Cardiac muscle cell (in vitro differentiated cells and primary cell): Measurements from ENCODE around the gene ALOX12B. TPM values are rescaled to one million over a fixed set of nuclear protein-coding genes. Genes with fewer than 3 reads are reported as not detected.

Source experiments
- DNase-seq, 2 donors: peaks; one replicate each; pipeline versions ENCODE4 v3.0.0 to v3.0.0-alpha.2; 2010 to 2017; ENCODE audit warnings: low read depth in 1 of 2, low spot score in 1 of 2
- H3K27ac ChIP-seq: fragments of 200-600 bp; sonication (generic); 2 replicates; pipeline ENCODE4 v1.5.1; 2016
- H3K27me3 ChIP-seq: fragments of 200-600 bp; sonication (generic); 2 replicates; pipeline ENCODE4 v1.6.0; 2016; ENCODE audit warnings: control low read depth
- H3K36me3 ChIP-seq: fragments of 200-600 bp; sonication (generic); 2 replicates; pipeline ENCODE4 v1.5.1; 2016; ENCODE audit warnings: control low read depth
- H3K4me1 ChIP-seq: fragments of 200-600 bp; sonication (generic); 2 replicates; pipeline ENCODE4 v1.8.1; 2017; ENCODE audit warnings: low read depth, mild to moderate bottlenecking, mixed run types
- H3K4me3 ChIP-seq: fragments of 200-600 bp; sonication (generic); 2 replicates; pipeline ENCODE4 v1.5.1; 2016; ENCODE audit warnings: mild to moderate bottlenecking
- H3K9me3 ChIP-seq: fragments of 200-600 bp; sonication (generic); 2 replicates; pipeline ENCODE4 v1.5.1; 2017; ENCODE audit warnings: low read depth, mild to moderate bottlenecking, control low read depth
- polyA plus RNA-seq: library from polyadenylated mRNA; unstranded; fragments of >200 nt; fragmentation: Nextera tagmentation; extraction: Ambion mirVana; gene quantifications from 2 replicates; pipeline ENCODE4 v1.2.1, GENCODE V29; 2016
- total RNA-seq: library from RNA; depleted of rRNA; stranded (reverse); fragments of >200 nt; gene quantifications from 2 replicates; pipeline ENCODE4 v1.2.3, GENCODE V29; 2016
- TF ChIP-seq, protein P1 (sequence below): IDR thresholded peaks from 2 replicates; pipeline ENCODE4 v1.5.1; 2012; ENCODE audit warnings: low read depth, mild to moderate bottlenecking, low read length

ALOX12B gene
- total and polyA plus RNA-seq, 2 experiments from 2014 or later, result 0.42 to 2.3 TPM

DNA sequence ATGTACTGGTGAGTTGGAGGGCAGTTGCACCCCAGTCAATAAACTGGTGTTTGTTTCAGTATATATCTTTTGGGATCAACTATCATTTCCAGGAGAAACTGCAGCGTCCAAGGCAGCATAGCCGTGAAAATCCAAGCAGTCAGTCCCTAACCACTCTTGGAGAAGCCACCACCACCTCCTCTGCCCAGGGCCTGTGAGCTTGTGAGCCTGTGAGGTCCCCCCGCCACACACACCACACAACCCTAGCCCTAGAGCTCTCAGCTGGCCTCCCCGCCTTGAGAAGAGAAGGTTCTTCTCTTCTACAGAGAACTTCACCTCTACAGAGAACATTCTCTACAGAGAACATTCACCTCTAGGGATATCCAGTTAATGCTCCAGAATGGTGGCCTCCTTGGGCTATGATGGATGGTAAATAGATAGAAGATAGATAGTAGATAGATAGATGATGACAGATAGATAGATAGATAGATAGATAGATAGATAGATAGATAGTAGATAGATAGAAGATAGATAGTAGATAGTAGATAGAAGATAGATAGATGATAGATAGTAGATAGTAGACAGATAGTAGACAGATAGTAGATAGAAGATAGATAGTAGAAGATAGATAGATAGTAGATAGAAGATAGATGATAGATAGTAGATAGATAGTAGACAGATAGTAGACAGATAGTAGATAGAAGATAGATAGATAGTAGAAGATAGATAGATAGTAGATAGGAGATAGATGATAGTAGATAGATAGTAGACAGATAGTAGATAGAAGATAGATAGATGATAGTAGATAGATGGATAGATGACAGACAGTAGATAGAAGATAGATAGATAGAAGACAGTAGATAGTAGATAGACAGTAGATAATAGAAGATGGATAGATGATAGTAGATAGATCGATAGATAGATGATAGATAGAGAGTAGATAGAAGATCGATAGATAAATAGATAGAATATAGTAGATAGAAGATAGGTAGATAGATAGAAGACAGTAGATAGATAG, 35.0 kb downstream of the ALOX12B start:
- peaks cover 14% of the 10 kb centered on the region for H3K27me3 ChIP-seq
- no peaks in the 10 kb centered on the region for H3K36me3 ChIP-seq
- H3K9me3 ChIP-seq, result no peaks in the 10 kb centered on the region
- H3K27ac ChIP-seq, result no peak overlapping the region
- H3K4me3 ChIP-seq, result no peak overlapping the region
- TF ChIP-seq, protein P1, sequence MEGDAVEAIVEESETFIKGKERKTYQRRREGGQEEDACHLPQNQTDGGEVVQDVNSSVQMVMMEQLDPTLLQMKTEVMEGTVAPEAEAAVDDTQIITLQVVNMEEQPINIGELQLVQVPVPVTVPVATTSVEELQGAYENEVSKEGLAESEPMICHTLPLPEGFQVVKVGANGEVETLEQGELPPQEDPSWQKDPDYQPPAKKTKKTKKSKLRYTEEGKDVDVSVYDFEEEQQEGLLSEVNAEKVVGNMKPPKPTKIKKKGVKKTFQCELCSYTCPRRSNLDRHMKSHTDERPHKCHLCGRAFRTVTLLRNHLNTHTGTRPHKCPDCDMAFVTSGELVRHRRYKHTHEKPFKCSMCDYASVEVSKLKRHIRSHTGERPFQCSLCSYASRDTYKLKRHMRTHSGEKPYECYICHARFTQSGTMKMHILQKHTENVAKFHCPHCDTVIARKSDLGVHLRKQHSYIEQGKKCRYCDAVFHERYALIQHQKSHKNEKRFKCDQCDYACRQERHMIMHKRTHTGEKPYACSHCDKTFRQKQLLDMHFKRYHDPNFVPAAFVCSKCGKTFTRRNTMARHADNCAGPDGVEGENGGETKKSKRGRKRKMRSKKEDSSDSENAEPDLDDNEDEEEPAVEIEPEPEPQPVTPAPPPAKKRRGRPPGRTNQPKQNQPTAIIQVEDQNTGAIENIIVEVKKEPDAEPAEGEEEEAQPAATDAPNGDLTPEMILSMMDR, result no peak
- no peaks in the 10 kb centered on the region for H3K4me1 ChIP-seq
- no peak for DNase-seq

DNA sequence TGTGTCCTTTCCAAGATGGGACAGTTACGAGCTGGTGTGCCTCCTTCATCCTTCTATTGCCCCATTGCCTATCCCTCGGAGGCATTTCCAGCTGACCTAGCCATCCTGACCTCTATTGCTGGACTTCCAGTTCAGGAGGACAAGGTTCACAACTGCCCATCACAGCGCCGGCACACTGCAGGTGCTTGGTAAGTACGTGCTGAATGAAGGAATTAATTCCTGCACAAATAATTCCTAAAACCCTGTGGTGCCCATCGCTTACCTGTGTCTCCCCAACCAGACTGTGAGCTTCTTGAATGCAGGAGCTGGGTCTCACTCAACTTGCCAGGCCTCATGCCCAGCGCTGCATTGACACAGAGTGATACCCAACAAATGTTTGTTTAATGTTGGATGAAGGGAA, 35.7 kb downstream of the ALOX12B start:
- Histone ChIP-seq H3K4me1 (no peaks in the 10 kb centered on the region), H3K9me3 (no peaks in the 10 kb centered on the region), H3K4me3 (no peak overlapping the region), H3K36me3 (no peaks in the 10 kb centered on the region), H3K27me3 (peaks cover 9% of the 10 kb centered on the region), H3K27ac (no peak overlapping the region)
- TF ChIP-seq, protein P1, result no peak
- DNase-seq, result no peak

- no peaks in the 10 kb centered on the region for H3K9me3 ChIP-seq
- DNase-seq, result no peak
- H3K4me1 ChIP-seq, result no peaks in the 10 kb centered on the region
- H3K36me3 ChIP-seq, result no peaks in the 10 kb centered on the region
- TF ChIP-seq, protein P1, result no peak
- H3K27me3 ChIP-seq, result peaks cover 9% of the 10 kb centered on the region
- H3K4me3 ChIP-seq, result no peak overlapping the region
- no peak overlapping the region for H3K27ac ChIP-seq
These were observed 38.8 kb downstream of the ALOX12B start for GRCh38 chr17:8048736-8049135.

- TF ChIP-seq, protein P1, result no peak
- H3K36me3 ChIP-seq, result no peaks in the 10 kb centered on the region
These were observed 39.3 kb downstream of the ALOX12B start for GRCh38 chr17:8048236-8048635.

DNA sequence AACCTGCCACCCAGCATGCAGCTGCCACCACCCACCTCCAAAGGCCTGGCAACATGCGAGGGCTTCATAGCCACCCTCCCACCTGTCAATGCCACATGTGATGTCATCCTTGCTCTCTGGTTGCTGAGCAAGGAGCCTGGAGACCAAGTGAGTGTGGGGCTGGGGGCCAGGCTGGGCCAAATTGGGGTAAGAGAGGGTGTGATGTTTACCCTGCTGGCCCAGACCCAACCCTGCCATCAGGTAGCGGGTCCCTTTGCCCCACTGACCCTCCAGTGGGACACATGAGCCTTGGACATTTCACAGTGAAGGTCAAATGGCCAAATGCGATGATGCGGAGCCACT, 39.8 kb downstream of the ALOX12B start:
- TF ChIP-seq, protein P1, result no peak

More at GRCh38 chr17:8048236-8048635, 39.3 kb downstream of the ALOX12B start:
- Histone ChIP-seq H3K4me3 (no peak overlapping the region), H3K9me3 (no peaks in the 10 kb centered on the region), H3K27ac (no peak overlapping the region), H3K27me3 (peaks cover 9% of the 10 kb centered on the region), H3K4me1 (no peaks in the 10 kb centered on the region)
- DNase-seq, result no peak

More for the DNA sequence above, 39.8 kb downstream of the ALOX12B start:
- no peak overlapping the region for H3K27ac ChIP-seq
- no peaks in the 10 kb centered on the region for H3K4me1 ChIP-seq
- H3K9me3 ChIP-seq, result no peaks in the 10 kb centered on the region
- H3K27me3 ChIP-seq, result peaks cover 9% of the 10 kb centered on the region
- no peak overlapping the region for H3K4me3 ChIP-seq
- H3K36me3 ChIP-seq, result no peaks in the 10 kb centered on the region
- no peak for DNase-seq
